Ovary (tissue), 3 donors: ENCODE measurements around the gene ARAP1.

ENCODE experiments used
- CTCF ChIP-seq, 3 donors: fragments of 450-650 bp in 2 of 3; fragments of 200-600 bp in 1 of 3; IDR thresholded peaks; one replicate each; pipeline versions ENCODE4 v1.5.1 to v1.8.0; 2016 to 2022; ENCODE audit warnings: antibody characterized with exemption in 3 of 3, mild to moderate bottlenecking in 1 of 3
- EP300 ChIP-seq: sonication (generic); formaldehyde crosslinking; IDR thresholded peaks from one replicate; pipeline ENCODE4 v1.6.1; 2017; ENCODE audit warnings: antibody characterized with exemption
- POLR2A ChIP-seq: fragments of 450-650 bp; IDR thresholded peaks from one replicate; pipeline ENCODE4 v1.6.1; 2017; ENCODE audit warnings: antibody characterized with exemption, mild to moderate bottlenecking, moderate library complexity
- donor health status: DM: no; HTN: no; CAD: no.

- TF ChIP-seq CTCF (IDR thresholded peaks at IDR 0.05) (no peak), POLR2A (no peak), EP300 (no peak)
Observed at GRCh38 chr11:72688486-72688885, 63.7 kb downstream of the ARAP1 start.
